NCI-H2227 treated with DMSO at 0.1 percent for 48 hours (cell line): ENCODE results near the gene CACHD1.

Source experiments
- DNase-seq: peaks from one replicate; lab custom pipeline; 2025; lab: John Stamatoyannopoulos, UW

CACHD1 gene

DNA sequence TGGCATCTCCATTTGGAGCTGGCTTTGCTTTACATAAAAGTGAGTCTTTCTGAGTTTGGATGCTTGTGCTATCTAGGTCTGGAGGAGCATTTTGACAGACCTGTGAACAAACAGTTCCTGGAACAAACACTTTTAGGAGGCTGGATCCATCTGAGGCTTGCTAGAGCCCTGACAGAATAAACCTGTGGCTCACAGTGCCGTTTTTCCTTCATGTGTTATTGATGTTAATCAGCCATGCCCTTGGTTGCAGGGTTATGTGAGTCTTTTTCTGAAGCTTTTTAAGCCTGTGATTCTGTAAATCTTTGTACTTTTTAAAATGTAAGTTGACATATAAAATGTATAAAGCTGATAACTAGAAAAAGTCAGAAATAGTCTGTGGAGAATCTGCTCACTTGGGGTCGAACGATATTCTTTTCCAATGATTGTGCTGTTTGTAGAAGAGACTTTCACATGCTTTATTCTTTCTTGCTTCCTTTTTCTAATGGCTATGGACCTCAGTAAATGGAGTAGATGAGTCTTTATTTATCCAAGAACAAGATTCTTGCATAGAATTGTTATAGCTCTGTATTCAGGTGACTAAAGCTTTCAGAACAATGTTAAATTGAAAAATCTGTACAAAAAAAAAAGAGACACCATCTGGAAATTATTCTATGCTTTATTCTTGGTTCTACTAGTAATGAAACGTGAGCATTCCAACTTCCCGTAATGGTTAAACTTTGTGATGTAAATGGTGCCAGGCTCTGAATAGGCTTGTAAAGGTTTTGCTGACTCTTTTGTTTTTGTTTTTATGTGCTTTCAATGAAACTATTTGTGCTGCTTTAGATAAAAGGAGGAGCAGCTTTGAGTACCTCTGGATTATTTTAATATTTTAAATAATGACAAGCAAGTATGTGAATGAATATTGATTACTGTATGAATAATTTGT lies 53.7 kb downstream of the CACHD1 start:
- no peak for DNase-seq

GRCh38 chr1:64524614-64525013 lies 54.7 kb downstream of the CACHD1 start:
- no peak for DNase-seq

DNA sequence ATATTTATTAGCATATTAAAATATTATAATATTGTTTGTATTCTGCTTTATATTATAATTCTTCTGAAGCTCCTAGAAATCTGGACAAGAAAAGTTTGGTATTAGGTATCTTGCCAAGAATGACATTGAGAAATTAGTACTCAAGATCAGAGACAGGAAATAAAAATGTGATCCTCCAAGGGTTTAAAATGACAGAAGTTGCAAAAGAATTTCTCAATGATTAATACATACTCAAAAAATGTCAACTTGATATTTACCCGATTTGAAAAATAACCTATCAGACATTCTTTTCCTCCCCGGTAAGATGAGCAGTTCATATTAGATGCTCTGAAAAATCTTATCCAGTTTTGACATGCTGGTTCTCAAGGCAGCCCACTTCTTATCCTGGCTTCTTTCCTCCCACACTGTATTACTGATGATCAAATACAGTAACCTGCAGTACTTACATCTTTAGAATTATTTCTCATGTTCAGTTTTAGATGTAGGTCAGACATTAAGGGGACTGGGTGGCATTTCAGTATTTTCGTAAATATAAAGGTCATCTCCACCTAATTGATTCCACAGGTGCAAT lies 55.3 kb downstream of the CACHD1 start:
- DNase-seq: no peak

- no peak for DNase-seq
Observed at GRCh38 chr1:64526312-64526711, 56.4 kb downstream of the CACHD1 start.

- no peak for DNase-seq
Observed at GRCh38 chr1:64527165-64527564, 57.2 kb downstream of the CACHD1 start.

DNA sequence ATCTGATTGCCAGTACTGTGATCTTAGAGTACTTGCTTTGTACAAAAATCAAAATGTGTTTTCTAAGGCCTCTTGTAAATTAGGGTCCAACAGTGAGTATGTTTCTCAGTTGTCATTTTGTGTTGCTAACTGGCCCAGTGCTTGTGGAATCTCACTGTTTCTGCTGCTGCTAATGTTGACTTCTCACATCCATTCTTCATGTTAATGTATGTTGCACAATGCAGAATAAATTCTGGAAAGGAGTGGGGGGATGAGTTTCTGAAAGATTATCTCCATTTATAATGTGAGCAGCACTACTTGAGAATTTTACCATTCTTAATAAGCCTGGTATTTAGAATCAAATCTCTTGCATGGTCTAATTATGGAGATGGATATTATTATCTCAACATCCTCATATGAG lies 57.9 kb downstream of the CACHD1 start:
- DNase-seq: no peak

DNA sequence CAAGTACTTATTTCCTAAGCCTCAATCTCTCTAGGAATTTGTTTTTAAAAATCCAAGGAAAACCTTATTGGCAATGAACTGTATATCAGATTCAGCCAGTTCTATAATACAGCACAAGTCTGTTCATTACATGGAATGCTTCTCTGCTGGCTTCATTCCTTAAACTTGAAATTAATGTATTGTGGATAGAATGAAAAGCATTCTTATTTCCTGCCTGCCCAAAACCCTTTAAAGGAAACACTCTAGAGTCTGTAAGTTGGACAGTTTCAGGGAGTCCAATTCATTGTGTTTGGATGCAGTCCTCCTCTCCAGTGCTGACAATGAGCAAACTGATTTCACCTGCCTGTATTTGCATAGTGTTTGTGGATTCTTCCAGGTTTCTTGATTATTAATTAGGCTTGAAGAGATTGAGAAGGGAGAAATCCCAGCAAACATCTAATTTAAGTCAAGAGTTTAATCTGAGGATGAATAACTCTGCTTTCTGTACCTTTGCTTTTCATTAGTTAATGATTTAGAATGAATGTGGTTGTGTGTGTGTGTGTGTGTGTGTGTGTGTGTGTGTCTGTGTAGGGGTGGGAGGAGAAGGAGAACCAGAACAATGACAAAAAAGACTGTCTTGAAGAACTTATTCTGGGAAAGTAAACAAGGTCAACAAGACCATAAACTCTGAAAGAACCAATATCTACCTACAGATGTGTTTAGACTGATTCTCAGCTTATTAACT lies 61.2 kb downstream of the CACHD1 start:
- no peak for DNase-seq

DNA sequence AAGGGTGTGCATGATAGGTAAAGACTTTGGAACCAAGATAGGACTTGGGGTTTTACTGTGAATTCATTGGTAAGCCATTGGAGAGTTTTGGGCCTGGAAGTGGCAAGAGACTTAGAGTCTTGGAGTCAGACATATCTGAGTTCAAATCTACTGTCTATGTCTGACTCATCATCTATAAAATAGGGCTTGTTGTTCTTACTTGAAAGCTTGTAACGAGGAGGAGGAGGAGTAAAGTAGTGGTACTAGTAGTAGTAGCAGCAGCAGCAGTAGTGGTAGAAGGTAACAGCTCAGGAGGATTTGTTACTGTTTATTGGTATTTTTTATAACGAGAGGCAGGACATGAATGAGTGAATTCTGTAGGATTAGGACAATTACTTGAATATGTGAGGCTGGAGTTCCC lies 62.7 kb downstream of the CACHD1 start:
- no peak for DNase-seq

- DNase-seq: no peak
Observed at GRCh38 chr1:64535938-64536835, 66.3 kb downstream of the CACHD1 start.

DNA sequence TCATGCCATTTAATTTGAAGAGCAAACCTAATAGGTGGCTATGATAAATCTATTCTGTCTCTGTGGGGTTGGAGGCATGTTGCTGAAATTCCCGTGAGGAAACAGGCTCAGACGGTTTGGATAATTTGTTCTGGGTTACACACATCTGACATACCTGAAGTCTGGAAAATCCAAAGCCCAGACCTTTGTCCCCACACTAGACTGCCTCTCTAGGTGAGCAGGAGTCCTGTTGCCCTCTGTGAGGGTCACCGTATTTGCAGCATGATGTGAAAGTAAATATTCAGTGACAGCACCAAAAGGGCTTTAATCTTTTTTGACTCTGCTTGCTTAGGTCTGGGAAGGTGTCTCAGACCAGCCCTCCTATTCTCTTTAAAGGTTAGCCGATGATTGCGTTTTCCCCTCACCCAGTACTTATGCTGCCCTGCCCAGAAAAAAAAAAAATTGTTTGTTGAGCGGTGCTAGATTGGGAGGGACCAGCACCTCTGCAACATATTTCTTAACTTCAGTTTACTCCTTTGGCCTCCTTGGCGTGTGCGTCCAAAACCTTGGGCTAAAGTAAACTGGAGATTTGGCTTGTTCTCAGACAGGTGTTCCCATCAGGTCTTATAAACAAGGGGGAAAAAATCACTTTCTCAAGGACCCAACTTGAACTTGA lies 67.0 kb downstream of the CACHD1 start:
- DNase-seq: no peak

DNA sequence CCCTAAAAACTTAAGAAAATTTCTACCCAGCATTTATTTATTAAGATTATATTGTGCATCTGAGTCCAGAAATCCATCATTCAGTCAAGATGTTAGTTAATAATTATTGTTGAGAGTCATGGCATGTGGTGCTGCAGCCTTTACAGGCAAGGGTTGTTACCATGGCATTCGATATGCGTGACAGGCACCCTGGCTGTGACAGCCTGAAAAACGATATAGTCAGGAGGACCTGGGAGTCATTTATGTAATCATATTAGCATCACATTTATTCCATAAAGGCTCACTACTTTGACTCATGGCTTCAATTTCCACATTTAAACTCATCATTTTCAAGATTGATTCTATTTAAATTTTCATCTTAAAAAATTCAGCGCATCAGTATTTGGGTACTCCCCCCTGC lies 68.0 kb downstream of the CACHD1 start:
- no peak for DNase-seq

DNA sequence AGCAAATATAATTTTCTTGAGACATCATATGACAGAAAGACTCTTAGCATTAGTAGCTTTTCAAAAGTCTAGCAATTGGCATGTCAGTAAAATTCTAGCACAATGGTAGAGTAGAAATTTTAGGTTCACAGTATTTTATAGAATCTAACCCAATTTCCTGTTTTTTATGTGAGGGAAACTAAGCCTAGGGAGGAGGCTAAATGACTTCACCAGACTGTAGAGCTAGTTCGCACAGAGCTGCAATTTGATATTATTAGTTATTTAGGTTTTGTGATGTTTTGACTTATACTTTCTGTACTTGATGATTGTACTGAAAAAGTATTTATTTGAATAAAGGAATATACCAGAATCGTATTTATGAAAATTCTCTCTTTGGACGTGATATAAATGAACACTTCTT lies 68.5 kb downstream of the CACHD1 start:
- DNase-seq: no peak

- no peak for DNase-seq
Observed at GRCh38 chr1:64539289-64539688, 69.4 kb downstream of the CACHD1 start.

DNA sequence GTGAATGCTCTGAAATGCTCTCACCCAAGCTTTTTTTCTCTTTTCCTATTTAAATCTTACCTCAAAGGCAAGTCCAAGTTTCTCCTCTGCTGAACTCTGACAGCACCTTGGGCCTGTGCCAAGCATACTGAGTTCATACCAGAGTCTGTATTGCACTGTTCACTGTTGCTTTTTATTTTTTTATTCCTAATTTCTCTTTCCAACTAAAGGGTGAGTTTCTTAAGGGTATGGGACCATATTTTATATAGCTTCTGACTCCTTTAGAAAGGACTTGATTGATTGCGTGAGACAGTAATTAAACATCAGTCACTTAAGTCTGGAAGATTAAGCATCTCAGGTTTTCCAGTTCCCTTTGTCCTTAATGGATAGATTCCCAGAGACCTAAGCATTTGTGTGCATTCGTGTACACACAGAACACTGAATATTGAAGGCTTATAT lies 69.9 kb downstream of the CACHD1 start:
- peak; percentile 35 for DNase-seq

- peak; percentile 72 for DNase-seq
Observed at GRCh38 chr1:64540265-64540791, 70.4 kb downstream of the CACHD1 start.

- no peak for DNase-seq
Observed at GRCh38 chr1:64542118-64542517, 72.2 kb downstream of the CACHD1 start.

GRCh38 chr1:64543831-64544230 lies 73.9 kb downstream of the CACHD1 start:
- no peak for DNase-seq

DNA sequence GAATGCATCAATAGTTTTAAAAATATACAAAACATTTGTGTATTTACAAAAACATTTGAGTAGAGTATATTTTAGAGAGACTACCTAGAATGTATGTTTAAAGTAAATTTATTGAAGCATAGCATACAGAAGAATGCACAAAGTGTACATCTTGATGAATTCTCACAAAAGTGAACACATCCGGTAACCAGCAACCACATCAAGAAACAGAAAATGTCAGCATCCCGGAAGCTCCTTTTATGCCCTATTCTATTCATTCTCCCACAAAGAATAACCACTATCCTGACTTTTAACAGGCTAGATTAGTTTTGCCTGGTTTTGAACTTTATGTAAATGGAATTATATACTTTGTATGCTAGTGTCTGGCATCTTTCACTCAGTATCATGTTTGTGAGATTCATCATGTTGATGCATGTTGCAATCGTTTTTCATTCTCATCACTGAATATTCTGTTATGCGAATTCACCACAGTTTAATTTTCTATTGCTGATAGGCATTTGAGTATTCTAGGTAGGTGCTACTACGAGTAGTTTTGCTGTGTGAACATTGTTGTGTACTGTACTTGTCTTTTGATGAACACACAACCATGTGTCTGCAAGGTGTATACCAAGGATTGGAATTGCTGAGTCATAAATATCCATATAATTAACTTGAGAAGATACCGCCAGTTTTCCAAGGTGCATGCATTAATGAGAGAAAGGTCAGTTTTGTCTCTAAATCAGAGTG lies 75.4 kb downstream of the CACHD1 start:
- DNase-seq: no peak

- no peak for DNase-seq
Observed at GRCh38 chr1:64546013-64546412, 76.1 kb downstream of the CACHD1 start.

- DNase-seq: no peak
Observed at GRCh38 chr1:64549464-64550239, 79.7 kb downstream of the CACHD1 start.
